Stimulated activated CD8-positive, alpha-beta memory T cell treated with anti-CD3 and anti-CD28 coated beads, Interleukin-12 subunit alpha, Interleukin-12 subunit beta, amount 100 ng/mL, for 4 hours (primary cell): ENCODE measurements around the gene UGGT2.
"Not testable (repeated sequence)": the region's sequence is repeated elsewhere in the genome, so short reads cannot be mapped to it uniquely, and the experiment has no call there.

Experiments used
- DNase-seq: peaks from one replicate; pipeline ENCODE4 v3.0.0-alpha.2; 2020; ENCODE audit warnings: low read depth

UGGT2 gene

DNA sequence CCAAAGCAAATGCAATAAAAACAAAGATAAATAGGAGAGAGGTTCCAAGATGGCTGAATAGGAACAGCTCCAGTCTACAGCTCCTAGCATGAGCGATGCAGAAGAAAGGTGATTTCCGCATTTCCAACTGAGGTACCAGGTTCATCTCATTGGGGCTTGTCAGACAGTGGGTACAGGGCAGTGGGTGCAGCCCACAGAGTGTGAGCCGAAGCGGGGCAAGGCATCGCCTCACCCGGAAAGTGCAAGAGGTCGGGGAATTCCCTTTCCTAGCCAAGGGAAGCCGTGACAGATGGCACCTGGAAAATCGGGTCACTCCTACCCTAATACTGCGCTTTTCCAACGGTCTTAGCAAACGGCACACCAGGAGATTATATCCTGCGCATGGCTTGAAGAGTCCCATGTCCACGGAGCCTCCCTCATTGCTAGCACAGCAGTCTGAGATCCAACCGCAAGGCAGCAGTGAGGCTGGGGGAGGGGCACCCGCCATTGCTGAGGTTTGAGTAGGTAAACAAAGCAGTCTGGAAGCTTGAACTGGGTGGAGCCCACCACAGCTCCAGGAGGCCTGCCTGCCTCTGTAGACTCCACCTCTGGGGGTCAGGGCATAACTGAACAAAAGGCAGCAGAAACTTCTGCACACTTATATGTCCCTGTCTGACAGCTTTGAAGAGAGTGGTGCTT, 6.6 kb downstream of the UGGT2 start:
- not testable (repeated sequence) for DNase-seq

DNA sequence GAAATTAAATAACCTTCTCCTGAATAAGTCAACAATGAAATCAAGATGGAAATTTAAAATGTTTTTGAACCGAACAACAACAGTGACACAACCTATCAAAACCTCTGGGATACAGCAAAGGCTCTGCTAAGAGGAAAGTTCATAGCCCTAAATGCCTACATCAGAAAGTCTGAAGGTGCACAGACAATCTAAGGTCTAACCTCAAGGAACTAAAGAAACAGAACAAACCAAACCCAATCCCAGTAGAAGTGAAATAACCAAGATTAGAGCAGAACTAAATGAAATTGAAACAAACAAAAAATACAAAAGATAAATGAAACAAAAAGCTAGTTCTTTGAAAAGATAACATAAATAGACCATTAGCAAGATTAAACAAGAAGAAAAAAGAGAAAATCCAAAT, 9.0 kb downstream of the UGGT2 start:
- no peak for DNase-seq

DNA sequence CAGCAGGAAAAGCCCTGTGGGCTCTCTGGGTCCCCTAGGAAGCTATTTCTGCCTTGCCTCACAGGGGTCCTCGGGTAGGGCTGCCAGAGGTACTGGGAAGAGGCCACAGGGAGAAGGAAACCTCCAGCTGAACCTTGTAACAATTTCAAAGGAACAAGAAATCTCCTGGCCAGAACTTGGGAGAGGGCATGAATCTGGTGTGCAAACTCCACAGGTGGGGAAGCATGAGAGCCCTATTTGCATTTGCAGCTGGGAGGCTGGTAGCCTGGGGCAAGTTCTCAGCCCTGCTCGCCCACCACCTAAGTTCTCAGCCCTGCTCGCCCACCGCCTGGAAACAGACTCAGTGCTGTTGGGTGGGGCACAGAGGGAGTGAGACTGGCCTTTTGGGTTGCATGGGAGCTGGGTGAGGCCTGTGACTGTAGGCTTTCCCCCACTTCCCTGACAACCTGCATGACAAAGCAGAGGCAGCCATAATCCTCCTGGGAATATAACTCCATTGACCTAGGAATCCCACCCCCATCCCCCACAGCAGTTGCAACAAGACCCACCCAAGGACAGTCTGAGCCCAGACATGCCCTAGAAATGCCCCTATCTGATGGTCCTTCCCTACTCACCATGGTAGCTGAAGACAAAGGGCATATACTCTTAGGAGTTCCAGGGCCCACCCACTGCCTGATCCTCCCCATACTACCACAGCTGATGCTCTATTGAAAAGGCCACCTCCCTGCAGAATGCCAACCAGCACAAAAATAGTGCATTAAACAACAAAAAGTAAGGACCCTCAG, 11.7 kb downstream of the UGGT2 start:
- no peak for DNase-seq

DNA sequence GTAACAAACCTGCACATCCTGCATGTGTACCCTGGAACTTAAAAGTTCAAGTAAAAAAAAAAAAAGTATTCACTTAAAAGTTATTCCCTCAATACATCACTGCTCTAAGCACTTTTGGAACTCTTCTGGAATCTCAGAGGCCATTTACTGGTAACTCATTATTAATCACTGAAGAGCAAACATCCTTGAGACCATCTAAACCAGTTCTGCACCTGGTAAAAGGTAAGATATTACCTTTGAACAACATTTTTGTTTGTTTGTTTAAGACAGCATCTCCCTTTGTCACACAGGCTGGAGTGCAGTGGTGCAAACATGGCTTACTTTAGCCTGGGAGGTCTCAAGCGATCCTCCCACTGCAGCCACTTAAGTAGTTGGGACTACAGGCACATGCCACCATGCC, 16.7 kb downstream of the UGGT2 start:
- no peak for DNase-seq

DNA sequence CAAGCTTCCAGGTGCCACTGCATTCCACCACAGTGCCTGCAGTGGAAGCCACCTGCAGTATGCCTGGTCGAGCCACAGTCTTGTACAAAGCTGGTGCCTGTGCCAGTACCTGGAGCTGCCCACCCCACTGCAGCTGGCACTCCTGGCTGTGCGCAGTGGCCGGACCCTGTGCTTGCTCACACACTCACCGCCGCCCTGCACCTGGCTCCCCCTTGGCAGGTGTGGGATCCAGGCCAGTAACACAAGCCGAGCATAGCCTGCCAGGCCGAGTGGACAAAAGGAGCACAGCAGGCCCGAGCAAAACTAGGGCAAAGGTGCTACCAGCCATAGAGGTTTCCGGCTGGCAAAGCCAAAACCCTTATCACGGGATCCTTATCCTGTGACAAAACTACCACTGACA, 18.5 kb downstream of the UGGT2 start:
- DNase-seq = no peak

DNA sequence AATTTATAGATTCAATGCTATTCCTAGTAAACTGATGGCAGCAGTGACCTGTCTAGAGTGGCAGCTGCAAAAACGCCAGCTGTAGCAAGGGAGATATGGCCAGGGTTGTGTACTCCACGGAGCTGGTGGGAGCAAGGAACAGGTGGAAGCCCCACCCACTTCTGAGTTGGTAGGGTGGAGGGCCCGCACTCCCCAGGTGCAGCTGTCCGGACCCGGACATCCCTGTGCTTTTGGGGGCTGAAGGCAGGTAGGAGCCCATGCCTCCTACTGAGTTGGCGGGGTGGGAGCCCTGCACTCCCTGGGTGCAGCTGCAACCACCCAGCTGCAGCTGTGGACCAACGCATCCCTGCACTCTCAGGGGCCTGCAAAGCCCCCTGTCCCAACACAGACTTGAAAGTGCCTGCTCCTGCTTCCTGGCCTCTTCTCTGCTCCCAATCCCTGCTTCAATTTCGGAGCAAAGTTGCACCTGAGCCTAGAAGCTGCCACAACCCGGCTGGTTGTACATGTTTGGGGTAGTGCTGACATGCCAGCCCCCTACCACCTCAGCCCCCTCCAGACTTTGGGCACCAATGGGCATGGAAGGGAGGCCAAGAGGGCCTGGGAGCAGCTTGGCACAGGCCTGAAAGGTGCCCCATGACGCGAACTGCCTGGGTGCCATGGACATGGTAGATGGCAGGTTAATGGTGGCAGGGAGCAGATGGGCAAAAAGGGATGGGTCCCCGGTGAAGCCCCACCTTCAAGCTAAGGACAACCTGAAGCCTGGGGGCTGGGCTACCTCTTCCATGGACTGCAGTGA, 19.8 kb downstream of the UGGT2 start:
- DNase-seq = no peak

DNA sequence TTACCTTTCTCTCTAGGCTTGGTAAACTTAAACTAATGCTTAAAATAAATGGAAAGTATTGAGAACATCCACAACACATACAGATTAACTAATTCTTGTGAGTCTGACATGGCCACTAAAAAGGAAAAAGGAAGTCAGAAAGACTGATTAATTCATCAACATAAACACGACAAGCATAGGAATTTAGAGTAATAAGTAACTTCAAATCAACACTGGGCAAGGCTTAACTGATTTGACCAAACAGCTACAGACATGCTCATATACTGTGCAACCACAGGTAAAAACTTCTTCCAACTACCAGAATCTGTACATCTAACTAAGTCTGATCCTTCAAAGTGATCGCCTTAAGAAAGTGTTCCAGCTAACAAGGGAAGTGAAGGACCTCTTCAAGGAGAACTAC, 20.5 kb downstream of the UGGT2 start:
- no peak for DNase-seq

DNA sequence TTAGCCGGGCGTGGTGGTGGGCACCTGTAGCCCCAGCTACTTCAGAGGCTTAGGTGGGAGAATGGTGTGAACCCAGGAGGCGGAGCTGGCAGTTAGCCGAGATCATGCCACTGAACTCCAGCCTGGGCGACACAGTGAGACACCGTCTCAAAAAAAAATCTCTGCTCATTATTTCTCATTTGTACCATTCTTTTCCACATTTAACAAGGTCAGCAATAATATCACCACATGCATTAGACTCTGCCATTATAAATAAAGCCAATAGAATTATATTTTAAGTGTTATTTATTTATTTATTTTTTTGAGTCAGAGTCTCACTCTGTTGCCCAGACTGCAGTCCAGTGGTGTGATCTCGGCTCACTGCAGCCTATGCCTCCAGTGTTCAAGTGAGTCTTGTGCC, 24.2 kb downstream of the UGGT2 start:
- DNase-seq = no peak

DNA sequence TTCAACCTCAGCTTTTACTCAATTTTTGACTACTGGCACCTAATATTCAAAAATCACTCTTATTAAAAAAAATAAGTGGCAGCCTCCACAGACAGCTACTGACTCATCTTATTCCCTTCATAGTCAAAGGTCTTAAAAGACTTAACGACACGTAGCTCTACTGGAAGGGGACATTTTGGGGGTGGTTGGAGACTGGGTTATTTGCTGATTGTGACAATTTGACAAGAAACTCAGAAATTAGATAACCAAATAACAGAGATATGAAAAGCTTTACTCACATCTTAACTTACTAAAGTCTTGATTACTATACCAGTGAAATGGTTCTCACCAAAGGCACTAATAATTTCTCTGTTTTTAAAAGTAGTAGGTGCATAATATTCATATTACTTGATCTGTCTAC, 25.7 kb downstream of the UGGT2 start:
- no peak for DNase-seq

DNA sequence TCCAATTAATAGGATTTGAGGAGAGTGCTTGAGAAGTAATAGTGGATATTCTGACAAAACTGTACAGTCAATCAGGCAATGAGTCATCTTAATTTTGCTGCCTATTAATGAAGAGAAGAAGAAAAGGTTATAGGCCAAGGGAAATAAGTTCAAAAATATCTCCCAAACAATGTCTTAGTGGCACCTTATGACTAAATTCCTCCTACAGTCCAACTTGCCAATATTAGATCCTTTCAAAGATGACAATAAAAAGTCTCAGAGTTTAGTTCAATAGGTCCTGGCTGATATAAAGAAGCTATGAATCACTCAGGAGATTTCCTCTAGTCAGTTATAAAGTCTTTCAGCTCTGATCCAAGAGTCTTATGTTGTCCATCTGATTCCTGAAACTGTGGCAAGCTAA, 27.9 kb downstream of the UGGT2 start:
- DNase-seq = no peak

DNA sequence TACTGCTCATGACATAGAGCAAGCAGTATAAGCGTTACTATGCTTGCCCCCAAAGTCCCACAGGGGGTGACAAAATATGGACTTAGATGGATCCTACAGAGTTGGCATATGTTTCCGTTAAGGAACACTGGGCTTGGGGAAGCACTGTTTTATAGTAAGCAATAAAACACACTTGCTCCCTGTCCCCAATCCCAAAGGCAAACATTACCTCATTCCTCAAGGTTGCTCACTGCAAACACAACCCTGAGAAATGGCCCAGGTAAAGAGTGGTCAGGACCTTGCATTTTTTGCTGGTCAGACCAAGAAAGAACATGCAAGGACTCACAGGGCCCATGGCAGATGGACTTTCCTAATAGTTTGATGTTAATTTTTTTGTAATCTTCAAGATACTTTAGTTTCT, 32.3 kb downstream of the UGGT2 start:
- no peak for DNase-seq

DNA sequence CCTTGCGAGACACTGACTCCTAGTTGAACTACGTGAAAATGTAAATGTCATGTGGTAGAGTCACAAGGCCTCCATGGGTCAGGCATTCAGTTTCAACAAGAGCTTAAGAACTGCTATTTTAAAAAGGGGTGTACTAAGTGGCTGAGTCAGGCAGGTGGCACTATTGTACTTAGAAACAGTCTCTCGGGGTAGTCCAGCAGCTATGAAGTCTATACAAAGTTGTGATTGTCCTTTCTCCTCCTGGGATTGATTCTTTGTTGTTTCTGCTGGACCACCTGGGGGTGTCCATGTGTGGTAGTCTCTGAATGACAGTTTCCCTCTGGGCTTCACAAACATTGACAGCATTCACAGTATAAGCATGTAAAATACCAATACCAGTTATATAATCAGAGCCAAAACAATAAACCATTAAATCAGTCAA, 33.0 kb downstream of the UGGT2 start:
- no peak for DNase-seq

DNA sequence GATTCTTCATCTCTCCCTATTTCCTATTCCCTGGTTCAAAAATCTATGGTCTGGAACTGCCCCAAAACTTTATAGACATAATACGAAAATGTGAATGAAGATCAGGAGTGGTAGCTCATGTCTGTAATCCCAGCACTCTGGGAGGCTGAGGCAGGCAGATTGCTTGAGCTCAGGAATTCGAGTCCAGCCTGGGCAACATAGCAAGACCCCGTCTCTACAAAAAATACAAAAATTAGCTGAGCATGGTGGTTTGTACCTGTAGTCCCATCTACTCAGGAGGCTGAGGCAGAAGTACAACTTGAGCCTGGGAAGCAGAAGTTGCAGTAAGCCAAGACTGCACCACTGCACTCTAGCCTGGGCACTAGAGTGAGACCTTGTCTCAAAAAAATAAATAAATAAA, 35.1 kb downstream of the UGGT2 start:
- no peak for DNase-seq

DNA sequence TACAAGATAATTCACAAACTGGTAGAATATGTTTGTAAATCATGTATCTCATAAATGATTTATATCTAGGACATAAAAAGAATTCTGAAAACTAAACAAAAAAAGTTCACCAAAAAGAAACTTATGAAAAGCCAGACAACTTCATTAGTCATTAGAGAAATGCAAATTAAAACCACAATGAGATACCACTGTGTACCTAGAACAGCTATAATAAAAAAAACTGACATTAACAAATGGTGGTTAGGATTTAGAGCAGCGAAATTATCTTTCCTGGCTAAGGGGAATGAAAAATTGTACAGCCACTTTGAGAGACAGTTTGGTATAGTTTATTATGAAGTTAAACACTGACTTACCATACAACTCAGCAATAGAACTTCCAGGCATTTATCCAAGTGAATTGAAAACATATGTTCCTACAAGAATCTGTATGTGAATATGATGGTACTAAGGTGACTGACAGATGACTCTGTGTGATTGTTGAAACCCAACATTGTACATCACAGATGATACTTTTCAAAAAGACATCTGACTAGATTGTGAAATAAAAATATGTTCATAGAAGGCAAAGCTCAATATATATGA, 41.8 kb downstream of the UGGT2 start:
- DNase-seq = no peak

DNA sequence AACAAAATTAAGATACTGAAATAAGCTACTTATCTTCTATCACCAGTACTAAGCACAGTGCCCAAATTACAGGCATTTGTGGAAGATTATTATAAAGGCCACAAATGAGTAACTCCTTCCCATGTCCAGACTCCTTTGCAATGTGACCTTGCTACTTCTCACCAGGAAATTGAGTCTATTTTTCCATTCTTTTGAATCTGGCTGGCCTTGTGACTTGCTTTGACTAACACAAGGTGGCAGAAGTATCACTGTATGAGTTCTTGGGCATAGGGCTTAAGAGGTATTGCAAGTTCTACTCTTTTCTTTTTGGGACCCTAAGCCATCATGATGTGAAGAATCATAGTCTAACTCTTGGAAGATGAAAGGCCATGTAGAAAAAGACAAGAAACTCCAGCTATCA, 49.9 kb downstream of the UGGT2 start:
- no peak for DNase-seq

DNA sequence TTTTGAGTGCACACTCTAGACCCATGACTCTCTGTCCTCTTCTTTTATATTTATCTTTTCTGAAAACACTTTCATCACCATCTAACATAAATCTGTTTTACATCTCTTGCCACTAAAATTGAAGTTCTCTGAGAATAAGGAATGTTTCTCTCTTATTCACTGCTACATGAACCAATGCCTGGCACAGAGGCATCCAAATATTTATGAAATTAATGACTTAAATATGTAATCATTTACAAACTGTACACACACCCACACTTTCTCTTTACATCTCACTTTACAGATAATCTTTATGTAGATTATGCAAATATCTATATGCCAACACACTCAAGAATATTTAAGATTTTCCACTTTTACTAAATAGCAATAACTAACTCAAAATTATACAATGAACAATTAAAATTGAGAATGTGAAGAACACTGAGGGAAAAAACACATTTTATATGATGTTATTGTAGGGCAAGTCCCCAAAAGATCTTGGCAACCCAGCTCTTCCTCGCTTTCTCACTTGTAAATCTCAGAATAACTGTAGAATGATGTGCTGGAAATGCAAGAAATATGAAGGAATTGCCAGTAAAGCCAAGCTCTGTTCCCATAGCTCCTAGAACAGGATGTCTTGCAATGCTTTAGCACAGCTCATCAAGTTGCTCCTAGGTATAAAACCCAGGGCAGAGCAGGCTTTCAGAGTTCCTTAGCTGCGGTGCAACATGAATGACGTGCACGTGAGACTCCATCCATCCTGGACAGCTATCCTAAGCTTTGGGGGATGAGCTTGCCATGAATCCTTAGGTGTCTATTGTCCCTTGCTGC, 50.7 kb downstream of the UGGT2 start:
- no peak for DNase-seq

DNA sequence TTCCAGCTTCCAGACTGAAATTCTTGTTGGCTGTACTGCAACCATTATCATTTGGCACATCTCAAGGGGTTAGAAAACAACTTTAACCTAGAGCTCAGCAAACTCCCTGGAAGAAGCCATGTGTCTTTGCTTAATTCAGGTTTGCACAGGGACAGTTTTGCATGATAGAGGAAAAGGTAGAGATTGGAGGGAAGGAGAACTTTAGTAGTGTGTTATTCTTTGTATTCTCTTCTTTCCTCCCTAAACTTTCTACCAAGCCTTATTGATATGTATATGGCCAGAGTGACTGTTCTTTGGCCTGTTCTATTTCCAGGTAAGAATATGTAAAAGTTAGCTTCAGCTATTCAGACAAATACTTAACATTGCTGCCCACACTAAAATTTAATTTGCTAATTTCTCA, 53.1 kb downstream of the UGGT2 start:
- DNase-seq = no peak

DNA sequence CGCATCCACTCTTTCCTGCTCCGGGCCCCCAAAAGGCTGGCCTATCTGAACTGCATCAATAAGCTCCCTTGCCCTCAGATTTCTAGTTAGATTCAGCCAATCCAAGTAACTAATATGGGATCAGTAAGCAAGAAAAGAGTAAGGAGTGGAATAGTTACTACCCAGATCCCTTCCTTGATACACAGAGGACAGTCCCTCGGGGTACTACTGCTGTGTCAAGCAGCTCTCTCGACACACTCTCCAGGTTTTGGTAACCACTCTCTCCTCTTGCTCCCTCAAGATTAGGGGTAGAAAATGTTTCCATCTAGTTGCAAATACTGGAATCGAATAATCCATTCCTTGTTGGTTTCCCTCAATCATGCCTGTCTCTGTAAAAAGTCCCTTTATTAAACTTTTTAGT, 65.4 kb downstream of the UGGT2 start:
- no peak for DNase-seq

DNA sequence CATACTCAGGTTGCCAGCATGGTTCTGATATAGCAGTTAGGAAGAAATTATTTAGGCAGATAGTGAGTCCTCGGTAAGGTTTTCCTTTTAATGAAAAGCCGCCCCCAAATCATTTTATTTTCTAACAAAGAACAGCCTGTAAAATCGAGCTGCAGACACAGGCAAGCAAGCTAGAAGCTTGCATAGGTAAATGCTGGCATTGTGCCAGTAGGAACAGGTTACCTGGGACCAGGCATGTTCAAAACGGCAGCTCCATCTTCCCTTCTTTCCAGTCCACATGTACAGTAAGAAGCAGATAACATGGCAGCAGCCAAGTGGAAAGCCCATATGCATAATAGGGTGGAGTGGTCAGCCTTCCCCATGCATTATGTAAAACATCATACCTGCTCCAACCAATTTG, 71.1 kb downstream of the UGGT2 start:
- DNase-seq = no peak

DNA sequence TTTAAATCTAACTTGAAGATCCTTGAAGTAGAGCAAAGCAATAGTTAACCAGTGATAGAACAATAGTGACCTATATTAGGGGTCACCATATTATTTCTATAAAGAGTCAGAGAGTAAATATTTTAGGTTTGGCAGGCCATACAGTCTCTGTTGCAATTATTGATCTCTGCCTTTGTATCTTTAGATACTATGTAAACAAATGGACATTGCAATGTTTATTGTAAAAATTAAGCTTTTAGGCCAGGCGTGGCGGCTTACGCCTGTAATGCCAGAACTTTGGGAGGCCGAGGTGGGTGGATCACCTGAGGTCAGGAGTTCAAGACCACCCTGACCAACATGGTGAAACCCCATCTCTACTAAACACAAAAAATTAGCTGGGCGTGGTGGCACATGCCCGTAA, 80.5 kb downstream of the UGGT2 start:
- not testable (repeated sequence) for DNase-seq

DNA sequence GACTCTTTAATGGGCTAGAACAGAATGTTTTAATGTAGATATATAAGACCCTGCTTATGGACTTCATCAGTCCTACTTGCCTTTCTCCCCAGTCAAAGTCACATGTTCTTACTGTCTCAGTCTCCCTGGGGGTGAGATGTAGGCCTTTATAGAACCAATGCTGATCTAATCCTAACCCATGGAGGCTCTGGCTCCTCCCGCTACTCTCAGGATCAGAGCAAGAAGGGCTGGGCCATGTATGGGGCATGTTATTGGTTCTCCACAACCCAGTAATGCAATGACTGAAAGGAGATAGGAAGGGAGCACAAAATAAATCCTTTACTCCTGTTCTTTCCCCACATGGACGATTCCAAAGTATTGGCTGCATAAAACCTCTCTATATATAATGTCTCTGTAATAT, 82.3 kb downstream of the UGGT2 start:
- no peak for DNase-seq

DNA sequence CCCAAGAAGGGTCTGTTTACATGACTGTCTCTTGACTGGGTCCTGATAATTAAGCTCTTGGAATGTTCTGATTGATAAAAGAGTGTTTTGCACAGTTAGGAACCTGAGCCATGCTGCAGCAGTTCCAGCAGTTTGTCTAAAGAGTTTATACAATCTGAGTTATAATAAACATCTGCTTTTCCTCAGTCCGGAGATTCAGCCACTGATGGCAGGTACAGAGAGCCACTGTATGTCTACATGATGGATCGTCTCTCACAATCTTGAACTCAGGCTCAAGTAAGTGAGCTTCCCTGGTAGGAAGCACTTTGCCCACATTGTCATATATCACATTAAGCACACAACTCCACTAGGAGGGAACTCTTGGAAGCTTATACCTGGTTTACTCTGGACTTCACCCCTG, 84.3 kb downstream of the UGGT2 start:
- no peak for DNase-seq
